ENCODE data around the gene KIAA1614.

DNA sequence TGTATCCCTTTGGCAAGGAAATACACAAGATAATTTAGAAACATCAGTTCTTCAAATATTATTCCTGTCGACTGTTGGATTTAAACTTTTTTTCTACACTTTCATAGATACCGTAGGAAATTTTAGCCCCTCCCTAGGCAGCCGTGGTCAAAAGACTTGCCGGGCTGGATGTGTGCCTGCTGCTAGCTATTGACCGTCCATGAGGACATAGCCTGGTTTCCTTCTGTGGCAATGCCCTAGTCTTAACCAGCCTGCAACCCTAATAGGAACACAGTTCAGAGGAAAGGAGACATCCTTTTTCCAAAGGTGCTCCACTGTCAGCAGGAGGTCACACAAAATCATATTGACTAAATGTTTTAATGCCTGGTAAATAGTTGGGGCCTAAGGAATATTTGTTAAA lies 20.4 kb upstream of the KIAA1614 start:
- TF ChIP-seq, protein P1, sequence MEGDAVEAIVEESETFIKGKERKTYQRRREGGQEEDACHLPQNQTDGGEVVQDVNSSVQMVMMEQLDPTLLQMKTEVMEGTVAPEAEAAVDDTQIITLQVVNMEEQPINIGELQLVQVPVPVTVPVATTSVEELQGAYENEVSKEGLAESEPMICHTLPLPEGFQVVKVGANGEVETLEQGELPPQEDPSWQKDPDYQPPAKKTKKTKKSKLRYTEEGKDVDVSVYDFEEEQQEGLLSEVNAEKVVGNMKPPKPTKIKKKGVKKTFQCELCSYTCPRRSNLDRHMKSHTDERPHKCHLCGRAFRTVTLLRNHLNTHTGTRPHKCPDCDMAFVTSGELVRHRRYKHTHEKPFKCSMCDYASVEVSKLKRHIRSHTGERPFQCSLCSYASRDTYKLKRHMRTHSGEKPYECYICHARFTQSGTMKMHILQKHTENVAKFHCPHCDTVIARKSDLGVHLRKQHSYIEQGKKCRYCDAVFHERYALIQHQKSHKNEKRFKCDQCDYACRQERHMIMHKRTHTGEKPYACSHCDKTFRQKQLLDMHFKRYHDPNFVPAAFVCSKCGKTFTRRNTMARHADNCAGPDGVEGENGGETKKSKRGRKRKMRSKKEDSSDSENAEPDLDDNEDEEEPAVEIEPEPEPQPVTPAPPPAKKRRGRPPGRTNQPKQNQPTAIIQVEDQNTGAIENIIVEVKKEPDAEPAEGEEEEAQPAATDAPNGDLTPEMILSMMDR (IDR thresholded peaks at IDR 0.05; ENCODE audit: low read length), result no peak
- no peak for TF ChIP-seq EZH2 (optimal IDR thresholded peaks at IDR 0.05; ENCODE audit: low read depth, low read length)
- TF ChIP-seq EZH2phosphoT487 (IDR thresholded peaks at IDR 0.05; ENCODE audit: low read length), result no peak

All from MM.1S (cell line).